HepG2 (cell line): ENCODE data around the gene EFNA3. TPM values are rescaled to one million over a fixed set of nuclear protein-coding genes. Genes with fewer than 3 reads are reported as not detected.

ENCODE experiments used
- DR1 ChIP-seq: sonication (generic); formaldehyde crosslinking; IDR thresholded peaks from 2 replicates; pipeline ENCODE4 v1.8.0; 2021; ENCODE audit warnings: mild to moderate bottlenecking, missing genetic modification reagents, inconsistent platforms
- GLI4 ChIP-seq: sonication (generic); formaldehyde crosslinking; IDR thresholded peaks from 2 replicates; pipeline ENCODE4 v1.5.1; 2020; ENCODE audit warnings: missing genetic modification reagents, mild to moderate bottlenecking, moderate library complexity, borderline replicate concordance
- KDM5B ChIP-seq: sonication (generic); formaldehyde crosslinking; IDR thresholded peaks from 2 replicates; pipeline ENCODE4 v1.4.0; 2020; ENCODE audit warnings: missing genetic modification reagents, mild to moderate bottlenecking, borderline replicate concordance
- MTA3 ChIP-seq: sonication (generic); formaldehyde crosslinking; IDR thresholded peaks from 2 replicates; pipeline ENCODE4 v1.4.0; 2020; ENCODE audit warnings: missing genetic modification reagents
- NR2C2 ChIP-seq: sonication (generic); formaldehyde crosslinking; IDR thresholded peaks from 2 replicates; pipeline ENCODE4 v1.4.0; 2020; ENCODE audit warnings: missing genetic modification reagents, mild to moderate bottlenecking, moderate library complexity, borderline replicate concordance
- RORA ChIP-seq: sonication (generic); formaldehyde crosslinking; IDR thresholded peaks from 2 replicates; pipeline ENCODE4 v1.5.0; 2020; ENCODE audit warnings: mild to moderate bottlenecking, missing genetic modification reagents, moderate library complexity
- SNRNP70 ChIP-seq: fragments of 200-400 bp; formaldehyde crosslinking; IDR thresholded peaks from 2 replicates; pipeline ENCODE4 v1.6.1; 2017; ENCODE audit warnings: mild to moderate bottlenecking, low read depth, low read length, moderate library complexity
- YY1 ChIP-seq: IDR thresholded peaks from 2 replicates; pipeline ENCODE4 v1.6.1; 2011; ENCODE audit warnings: low read length, low read depth, moderate library complexity, mild to moderate bottlenecking; ENCODE audit not compliant: insufficient read depth, insufficient replicate concordance
- ZNF12 ChIP-seq: sonication (generic); formaldehyde crosslinking; IDR thresholded peaks from 2 replicates; pipeline ENCODE4 v1.5.0; 2020; ENCODE audit warnings: missing genetic modification reagents
- ZNF274 ChIP-seq: sonication (generic); formaldehyde crosslinking; IDR thresholded peaks from 2 replicates; pipeline ENCODE4 v1.5.1; 2020; ENCODE audit warnings: mild to moderate bottlenecking, missing genetic modification reagents
- ZNF451 ChIP-seq: sonication (generic); formaldehyde crosslinking; IDR thresholded peaks from 2 replicates; pipeline ENCODE4 v1.5.0; 2020; ENCODE audit warnings: mild to moderate bottlenecking, missing genetic modification reagents
- ZNF550 ChIP-seq: sonication (generic); formaldehyde crosslinking; IDR thresholded peaks from 2 replicates; pipeline ENCODE4 v1.4.0; 2020; ENCODE audit warnings: mild to moderate bottlenecking, missing genetic modification reagents, borderline replicate concordance
- ZNF614 ChIP-seq: IDR thresholded peaks from 2 replicates; pipeline ENCODE4 v1.6.1; 2018; ENCODE audit warnings: missing biosample characterization, missing genetic modification reagents, inconsistent platforms, borderline replicate concordance
- ZNF652 ChIP-seq: IDR thresholded peaks from 2 replicates; pipeline ENCODE4 v1.6.1; 2016; ENCODE audit warnings: low read depth, borderline replicate concordance
- ZNF678 ChIP-seq: sonication (generic); formaldehyde crosslinking; IDR thresholded peaks from 2 replicates; pipeline ENCODE4 v1.4.0; 2020; ENCODE audit warnings: mild to moderate bottlenecking, missing genetic modification reagents
- ZNF780A ChIP-seq: sonication (generic); formaldehyde crosslinking; IDR thresholded peaks from 2 replicates; pipeline ENCODE4 v1.8.0; 2022; ENCODE audit warnings: mild to moderate bottlenecking, missing genetic modification reagents, moderate library complexity
- ZSCAN20 ChIP-seq: sonication (generic); formaldehyde crosslinking; IDR thresholded peaks from 2 replicates; pipeline ENCODE4 v1.4.0; 2020; ENCODE audit warnings: missing genetic modification reagents, mild to moderate bottlenecking, borderline replicate concordance
- polyA plus RNA-seq, 8 experiments: library from polyadenylated mRNA; depleted of rRNA in 3 of 8; stranded (reverse) in 7 of 8; unstranded in 1 of 8; fragments of >200 nt; fragmentation: Illumina TruSeq in 4 of 8; extraction: Trizol in 4 of 8; gene quantifications; 2 replicates each; pipeline versions ENCODE4 v1.2.1 to v1.2.3, GENCODE V29; 2011 to 2016; ENCODE audit warnings: low read depth in 4 of 8, missing spikeins in 1 of 8, mixed read lengths in 1 of 8; ENCODE audit not compliant: insufficient read depth in 1 of 8
- total RNA-seq, 5 experiments: library from RNA; depleted of rRNA; stranded (reverse); fragments of >200 nt; fragmentation: Illumina TruSeq; extraction: Trizol; gene quantifications; 2 replicates each; pipeline ENCODE4 v1.2.3, GENCODE V29; 2016; ENCODE audit warnings: low read depth in 1 of 5
- TF ChIP-seq, protein P1 (sequence below): sonication (generic); formaldehyde crosslinking; conservative IDR thresholded peaks from 2 replicates; pipeline ENCODE4 v1.8.1; 2023; ENCODE audit warnings: missing genetic modification reagents
- TF ChIP-seq, protein P2 (sequence below): sonication (generic); formaldehyde crosslinking; IDR thresholded peaks from 2 replicates; pipeline ENCODE4 v1.5.0; 2020; ENCODE audit warnings: mild to moderate bottlenecking, missing genetic modification reagents
- TF ChIP-seq, protein P3 (sequence below): sonication (generic); formaldehyde crosslinking; IDR thresholded peaks from 2 replicates; pipeline ENCODE4 v1.5.0; 2020; ENCODE audit warnings: missing genetic modification reagents
- TF ChIP-seq, protein P4 (sequence below): sonication (generic); formaldehyde crosslinking; IDR thresholded peaks from 2 replicates; pipeline ENCODE4 v1.8.1; 2023; ENCODE audit warnings: mild to moderate bottlenecking, inconsistent platforms, moderate library complexity, missing genetic modification reagents, borderline replicate concordance
- TF ChIP-seq, protein P5 (sequence below): sonication (generic); formaldehyde crosslinking; conservative IDR thresholded peaks from 2 replicates; pipeline ENCODE4 v1.4.0; 2020; ENCODE audit warnings: missing genetic modification reagents

Gene EFNA3
- total and polyA plus RNA-seq, 2 of the 13 experiments (the other 11 are each of a cell fraction or from before 2014, with no cell fraction given): 1.0 to 5.7 TPM

DNA sequence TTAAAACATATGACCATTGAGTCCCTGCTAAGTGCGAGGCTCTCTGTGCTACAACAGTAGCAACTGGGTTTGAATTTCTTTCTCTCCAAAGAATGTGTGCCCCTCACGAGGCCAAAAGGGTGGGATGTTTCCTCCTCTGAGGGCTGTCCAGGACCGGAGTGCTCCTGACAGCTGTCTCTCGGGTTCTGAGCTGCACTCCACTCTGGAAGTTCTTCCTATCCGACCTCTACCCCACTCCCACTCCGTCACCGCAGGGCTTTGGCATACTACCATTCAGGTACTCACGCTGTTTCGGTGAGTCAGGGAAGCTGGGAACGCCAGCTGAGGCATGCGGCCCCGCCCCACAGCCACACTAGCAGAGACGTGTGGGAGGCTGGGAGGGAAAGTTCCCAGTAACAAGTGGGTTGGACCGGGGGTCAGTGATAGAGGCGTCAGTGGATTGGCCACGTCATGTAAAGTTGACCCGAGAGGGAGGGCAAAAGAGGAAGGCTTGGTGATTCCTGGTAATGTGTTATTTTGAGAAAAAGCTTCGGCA, 56.3 kb downstream of the EFNA3 start (continued):
- TF ChIP-seq ZNF652 (no peak), ZNF780A (CRISPR knock-in tag) (no peak), ZNF451 (CRISPR knock-in tag) (no peak), ZNF550 (CRISPR knock-in tag) (no peak), SNRNP70 (no peak), GLI4 (no peak), DR1 (CRISPR knock-in tag) (no peak), ZNF614 (CRISPR knock-in tag) (no peak), ZNF12 (CRISPR knock-in tag) (no peak), ZSCAN20 (peak; percentile 20; the same call in 1 of the 2 replicates), MTA3 (CRISPR knock-in tag) (no peak), YY1 (no peak), ZNF678 (no peak), RORA (CRISPR knock-in tag) (no peak), ZNF274 (no peak), KDM5B (CRISPR knock-in tag) (no peak), NR2C2 (peak; percentile 80)
- TF ChIP-seq, protein P1, sequence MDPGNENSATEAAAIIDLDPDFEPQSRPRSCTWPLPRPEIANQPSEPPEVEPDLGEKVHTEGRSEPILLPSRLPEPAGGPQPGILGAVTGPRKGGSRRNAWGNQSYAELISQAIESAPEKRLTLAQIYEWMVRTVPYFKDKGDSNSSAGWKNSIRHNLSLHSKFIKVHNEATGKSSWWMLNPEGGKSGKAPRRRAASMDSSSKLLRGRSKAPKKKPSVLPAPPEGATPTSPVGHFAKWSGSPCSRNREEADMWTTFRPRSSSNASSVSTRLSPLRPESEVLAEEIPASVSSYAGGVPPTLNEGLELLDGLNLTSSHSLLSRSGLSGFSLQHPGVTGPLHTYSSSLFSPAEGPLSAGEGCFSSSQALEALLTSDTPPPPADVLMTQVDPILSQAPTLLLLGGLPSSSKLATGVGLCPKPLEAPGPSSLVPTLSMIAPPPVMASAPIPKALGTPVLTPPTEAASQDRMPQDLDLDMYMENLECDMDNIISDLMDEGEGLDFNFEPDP: no peak
- TF ChIP-seq, protein P2, sequence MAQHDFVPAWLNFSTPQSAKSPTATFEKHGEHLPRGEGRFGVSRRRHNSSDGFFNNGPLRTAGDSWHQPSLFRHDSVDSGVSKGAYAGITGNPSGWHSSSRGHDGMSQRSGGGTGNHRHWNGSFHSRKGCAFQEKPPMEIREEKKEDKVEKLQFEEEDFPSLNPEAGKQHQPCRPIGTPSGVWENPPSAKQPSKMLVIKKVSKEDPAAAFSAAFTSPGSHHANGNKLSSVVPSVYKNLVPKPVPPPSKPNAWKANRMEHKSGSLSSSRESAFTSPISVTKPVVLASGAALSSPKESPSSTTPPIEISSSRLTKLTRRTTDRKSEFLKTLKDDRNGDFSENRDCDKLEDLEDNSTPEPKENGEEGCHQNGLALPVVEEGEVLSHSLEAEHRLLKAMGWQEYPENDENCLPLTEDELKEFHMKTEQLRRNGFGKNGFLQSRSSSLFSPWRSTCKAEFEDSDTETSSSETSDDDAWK: no peak
- TF ChIP-seq, protein P3, sequence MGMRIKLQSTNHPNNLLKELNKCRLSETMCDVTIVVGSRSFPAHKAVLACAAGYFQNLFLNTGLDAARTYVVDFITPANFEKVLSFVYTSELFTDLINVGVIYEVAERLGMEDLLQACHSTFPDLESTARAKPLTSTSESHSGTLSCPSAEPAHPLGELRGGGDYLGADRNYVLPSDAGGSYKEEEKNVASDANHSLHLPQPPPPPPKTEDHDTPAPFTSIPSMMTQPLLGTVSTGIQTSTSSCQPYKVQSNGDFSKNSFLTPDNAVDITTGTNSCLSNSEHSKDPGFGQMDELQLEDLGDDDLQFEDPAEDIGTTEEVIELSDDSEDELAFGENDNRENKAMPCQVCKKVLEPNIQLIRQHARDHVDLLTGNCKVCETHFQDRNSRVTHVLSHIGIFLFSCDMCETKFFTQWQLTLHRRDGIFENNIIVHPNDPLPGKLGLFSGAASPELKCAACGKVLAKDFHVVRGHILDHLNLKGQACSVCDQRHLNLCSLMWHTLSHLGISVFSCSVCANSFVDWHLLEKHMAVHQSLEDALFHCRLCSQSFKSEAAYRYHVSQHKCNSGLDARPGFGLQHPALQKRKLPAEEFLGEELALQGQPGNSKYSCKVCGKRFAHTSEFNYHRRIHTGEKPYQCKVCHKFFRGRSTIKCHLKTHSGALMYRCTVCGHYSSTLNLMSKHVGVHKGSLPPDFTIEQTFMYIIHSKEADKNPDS (CRISPR knock-in tag): no peak
- TF ChIP-seq, protein P4, sequence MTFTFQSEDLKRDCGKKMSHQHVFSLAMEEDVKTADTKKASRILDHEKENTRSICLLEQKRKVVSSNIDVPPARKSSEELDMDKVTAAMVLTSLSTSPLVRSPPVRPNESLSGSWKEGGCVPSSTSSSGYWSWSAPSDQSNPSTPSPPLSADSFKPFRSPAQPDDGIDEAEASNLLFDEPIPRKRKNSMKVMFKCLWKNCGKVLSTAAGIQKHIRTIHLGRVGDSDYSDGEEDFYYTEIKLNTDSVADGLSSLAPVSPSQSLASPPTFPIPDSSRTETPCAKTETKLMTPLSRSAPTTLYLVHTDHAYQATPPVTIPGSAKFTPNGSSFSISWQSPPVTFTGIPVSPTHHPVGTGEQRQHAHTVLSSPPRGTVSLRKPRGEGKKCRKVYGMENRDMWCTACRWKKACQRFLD (CRISPR knock-in tag): no peak
- TF ChIP-seq, protein P5, sequence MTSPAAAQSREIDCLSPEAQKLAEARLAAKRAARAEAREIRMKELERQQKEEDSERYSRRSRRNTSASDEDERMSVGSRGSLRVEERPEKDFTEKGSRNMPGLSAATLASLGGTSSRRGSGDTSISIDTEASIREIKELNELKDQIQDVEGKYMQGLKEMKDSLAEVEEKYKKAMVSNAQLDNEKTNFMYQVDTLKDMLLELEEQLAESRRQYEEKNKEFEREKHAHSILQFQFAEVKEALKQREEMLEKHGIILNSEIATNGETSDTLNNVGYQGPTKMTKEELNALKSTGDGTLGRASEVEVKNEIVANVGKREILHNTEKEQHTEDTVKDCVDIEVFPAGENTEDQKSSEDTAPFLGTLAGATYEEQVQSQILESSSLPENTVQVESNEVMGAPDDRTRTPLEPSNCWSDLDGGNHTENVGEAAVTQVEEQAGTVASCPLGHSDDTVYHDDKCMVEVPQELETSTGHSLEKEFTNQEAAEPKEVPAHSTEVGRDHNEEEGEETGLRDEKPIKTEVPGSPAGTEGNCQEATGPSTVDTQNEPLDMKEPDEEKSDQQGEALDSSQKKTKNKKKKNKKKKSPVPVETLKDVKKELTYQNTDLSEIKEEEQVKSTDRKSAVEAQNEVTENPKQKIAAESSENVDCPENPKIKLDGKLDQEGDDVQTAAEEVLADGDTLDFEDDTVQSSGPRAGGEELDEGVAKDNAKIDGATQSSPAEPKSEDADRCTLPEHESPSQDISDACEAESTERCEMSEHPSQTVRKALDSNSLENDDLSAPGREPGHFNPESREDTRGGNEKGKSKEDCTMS: no peak
